C4-2B (cell line): ENCODE data around the gene CASP8.
"Not testable (repeated sequence)": the region's sequence is repeated elsewhere in the genome, so short reads cannot be mapped to it uniquely, and the experiment has no call there.

ENCODE experiments used
- H3K27ac ChIP-seq: fragments of 450-650 bp; 2 replicates; pipeline ENCODE4 v1.5.1; 2017
- ZFX ChIP-seq: fragments of 450-650 bp; IDR thresholded peaks from 2 replicates; pipeline ENCODE4 v1.6.1; 2017
- TF ChIP-seq, protein P1 (sequence below): fragments of 450-650 bp; conservative IDR thresholded peaks from 2 replicates; pipeline ENCODE4 v1.5.1; 2017; ENCODE audit warnings: mild to moderate bottlenecking

CASP8 gene

DNA sequence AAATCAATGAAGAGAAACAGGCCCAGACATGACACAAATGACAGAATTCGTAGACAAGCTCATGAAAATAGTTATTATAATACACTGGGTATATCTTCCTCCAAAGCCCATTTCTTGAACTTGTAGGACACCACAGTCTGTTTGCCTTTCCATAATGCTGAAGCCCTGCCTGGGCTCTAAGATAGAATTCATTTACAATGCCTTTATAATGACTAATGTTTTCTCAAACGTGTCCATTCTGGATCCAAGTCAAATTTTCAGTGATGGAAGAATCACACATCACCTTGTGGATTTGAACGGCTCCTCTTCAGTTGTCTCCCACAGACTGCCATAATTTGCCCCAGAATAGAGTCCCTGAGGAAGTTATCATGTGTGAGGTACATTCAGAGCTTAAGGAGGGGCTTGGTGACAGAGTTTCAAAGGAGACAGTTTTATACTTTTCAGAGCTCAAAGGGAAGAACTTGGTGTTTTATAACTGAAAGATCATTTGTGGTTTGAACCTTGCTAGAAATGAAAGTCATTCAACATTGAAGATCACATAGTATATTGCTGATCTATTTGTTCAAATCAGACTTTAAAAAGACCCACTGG is 38.2 kb downstream of the CASP8 start:
- H3K27ac ChIP-seq: no peak overlapping the region
- no peak for TF ChIP-seq ZFX
- TF ChIP-seq, protein P1, sequence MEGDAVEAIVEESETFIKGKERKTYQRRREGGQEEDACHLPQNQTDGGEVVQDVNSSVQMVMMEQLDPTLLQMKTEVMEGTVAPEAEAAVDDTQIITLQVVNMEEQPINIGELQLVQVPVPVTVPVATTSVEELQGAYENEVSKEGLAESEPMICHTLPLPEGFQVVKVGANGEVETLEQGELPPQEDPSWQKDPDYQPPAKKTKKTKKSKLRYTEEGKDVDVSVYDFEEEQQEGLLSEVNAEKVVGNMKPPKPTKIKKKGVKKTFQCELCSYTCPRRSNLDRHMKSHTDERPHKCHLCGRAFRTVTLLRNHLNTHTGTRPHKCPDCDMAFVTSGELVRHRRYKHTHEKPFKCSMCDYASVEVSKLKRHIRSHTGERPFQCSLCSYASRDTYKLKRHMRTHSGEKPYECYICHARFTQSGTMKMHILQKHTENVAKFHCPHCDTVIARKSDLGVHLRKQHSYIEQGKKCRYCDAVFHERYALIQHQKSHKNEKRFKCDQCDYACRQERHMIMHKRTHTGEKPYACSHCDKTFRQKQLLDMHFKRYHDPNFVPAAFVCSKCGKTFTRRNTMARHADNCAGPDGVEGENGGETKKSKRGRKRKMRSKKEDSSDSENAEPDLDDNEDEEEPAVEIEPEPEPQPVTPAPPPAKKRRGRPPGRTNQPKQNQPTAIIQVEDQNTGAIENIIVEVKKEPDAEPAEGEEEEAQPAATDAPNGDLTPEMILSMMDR: no peak

DNA sequence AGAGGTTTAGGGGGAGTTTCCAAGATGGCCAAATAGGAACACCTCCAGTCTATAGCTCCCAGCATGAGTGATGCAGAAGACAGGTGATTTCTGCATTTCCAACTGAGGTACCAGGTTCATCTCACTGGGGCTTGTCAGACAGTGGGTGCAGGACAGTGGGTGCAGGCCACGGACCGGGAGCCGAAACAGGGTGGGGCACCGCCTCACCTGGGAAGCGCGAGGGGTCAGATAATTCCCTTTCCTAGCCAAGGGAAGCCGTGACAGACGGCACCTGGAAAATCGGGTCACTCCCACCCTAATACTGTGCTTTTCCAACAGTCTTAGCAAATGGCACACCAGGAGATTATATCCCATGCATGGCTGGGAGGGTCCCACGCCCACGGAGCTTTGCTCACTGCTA is 39.6 kb downstream of the CASP8 start:
- H3K27ac ChIP-seq: not testable (repeated sequence)

DNA sequence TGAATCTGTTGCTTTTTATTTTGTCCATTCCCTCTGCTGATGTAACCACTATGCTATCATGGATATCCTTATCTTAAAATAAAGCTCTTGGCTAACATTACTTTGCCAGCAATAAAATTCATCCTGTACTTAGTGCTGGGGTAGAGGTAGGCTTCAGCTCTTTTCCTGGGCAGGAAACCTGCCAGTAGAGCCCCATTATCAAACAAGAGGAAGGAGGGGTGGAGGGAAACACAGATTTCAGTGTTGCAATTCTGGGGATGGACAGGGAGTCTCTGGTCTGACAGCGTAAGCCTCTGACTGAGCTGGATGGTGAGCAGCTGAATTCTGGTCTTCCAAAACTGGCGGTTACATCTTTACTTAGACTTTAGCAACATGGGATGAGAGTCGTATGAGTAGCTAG is 47.5 kb downstream of the CASP8 start:
- no peak overlapping the region for H3K27ac ChIP-seq
- TF ChIP-seq, protein P1: no peak
- no peak for TF ChIP-seq ZFX

DNA sequence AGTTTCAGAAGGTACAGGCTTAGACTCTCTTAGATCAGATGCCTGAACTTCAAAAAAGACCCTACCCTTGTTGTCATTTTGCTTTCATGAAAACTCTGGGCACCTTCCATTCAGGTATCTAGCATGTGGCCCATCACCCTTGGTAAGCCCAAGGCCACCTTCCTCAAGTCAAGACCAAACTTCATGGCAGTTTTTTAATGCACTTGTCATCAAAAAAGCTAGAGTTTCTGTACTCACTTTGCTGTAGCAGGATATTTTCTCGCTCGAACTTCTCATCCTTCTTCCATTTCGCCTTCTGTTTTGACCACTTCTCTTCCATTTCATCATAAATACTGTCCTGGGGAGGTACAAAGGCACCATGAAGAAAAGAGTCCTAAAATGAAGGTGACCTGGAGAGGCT is 48.6 kb downstream of the CASP8 start:
- no peak overlapping the region for H3K27ac ChIP-seq
- TF ChIP-seq ZFX: no peak

DNA sequence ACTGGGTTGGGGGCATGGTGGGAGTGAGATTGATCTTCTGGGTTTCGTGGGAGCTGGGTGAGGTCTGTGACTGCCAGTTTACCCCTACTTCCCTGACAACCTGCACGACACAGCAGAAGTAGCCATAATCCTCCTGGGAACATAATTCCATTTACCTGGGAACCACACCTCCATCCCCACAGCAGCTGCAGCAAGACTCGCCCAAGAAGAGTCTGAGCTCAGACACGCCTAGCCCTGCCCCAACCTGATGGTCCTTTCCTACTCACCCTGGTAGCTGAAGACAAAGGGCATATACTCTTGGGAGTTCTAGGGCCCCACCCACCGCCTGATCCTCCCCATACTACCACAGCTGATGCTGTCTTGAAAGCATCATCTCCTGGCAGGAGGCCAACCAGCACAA is 53.0 kb downstream of the CASP8 start:
- no peak overlapping the region for H3K27ac ChIP-seq
- TF ChIP-seq, protein P1: no peak
- TF ChIP-seq ZFX: no peak

DNA sequence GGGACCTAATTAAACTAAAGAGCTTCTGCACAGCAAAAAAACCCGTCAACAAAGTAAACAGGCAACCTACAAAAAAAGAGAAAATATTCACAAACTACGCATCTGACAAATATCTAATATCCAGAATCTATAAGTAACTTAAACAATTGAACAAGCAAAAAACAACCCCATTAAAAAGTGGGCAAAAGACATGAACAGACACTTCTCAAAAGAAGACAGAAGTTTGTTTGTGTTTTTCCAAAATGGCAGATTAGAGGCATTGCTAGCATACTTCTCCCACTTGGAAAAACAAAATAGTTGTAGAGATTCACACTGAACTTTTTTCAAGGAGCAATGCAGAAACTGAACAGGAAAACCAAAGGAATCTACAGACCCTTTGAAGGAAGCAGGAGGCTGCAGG is 59.2 kb downstream of the CASP8 start:
- TF ChIP-seq, protein P1: no peak
- no peak for TF ChIP-seq ZFX
- no peak overlapping the region for H3K27ac ChIP-seq

DNA sequence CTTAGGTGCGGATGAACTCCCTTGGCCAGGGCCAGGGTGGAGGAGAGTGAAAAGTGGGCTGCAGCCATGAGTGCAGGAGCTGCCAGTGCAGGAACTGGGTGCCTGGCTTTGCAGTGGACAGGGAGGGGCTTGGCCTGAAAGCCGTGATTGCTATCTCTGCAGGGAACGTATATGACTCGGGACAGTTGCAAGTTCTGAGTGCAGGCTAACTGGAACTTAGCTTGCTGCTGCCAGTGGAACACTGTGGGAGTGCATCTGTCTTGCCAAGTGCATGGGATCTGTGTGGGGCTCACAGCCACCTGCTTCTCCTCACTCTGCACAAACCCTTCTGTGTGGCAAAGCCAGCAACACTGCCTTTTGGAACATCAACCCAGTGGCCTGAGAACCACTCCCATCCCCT is 59.9 kb downstream of the CASP8 start:
- no peak overlapping the region for H3K27ac ChIP-seq
- TF ChIP-seq, protein P1: no peak
- TF ChIP-seq ZFX: no peak

DNA sequence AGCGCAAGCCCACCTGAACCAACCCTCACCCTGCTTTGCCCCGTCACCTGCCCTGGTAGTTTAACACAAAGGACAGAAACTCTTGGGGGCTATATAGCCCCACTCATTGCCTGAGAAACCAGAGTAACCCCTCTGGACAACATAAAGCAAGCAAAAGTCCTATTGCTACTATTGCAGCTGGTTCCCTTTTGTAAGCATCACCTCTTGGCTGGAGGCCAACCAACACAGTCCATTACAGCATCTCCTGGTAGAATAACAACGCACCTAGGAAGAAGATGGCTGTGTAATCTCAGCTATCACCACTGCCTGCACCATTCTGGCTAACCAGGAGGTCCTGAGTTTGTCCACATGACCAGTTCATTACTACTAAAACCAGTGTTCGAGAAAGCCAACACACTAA is 60.4 kb downstream of the CASP8 start:
- TF ChIP-seq, protein P1: no peak
- TF ChIP-seq ZFX: no peak
- no peak overlapping the region for H3K27ac ChIP-seq

DNA sequence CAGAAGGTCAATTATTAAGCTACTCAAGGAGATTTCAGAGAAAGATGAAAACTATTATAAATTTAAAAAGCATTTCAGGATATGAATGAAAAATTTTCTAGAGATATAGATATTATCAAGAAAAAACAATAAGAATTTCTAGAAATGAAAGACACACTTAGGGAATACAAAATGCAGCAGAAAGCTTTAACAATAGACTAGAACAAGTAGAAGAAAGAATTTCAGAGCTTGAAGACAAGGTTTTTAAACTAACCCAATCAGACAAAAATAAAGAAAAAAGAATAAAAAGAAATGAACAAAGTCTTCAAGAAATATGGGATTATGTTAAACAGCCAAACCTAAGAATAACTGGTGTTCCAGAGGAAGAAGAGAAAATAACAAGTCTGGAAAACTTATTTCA is 62.4 kb downstream of the CASP8 start:
- no peak for TF ChIP-seq ZFX
- TF ChIP-seq, protein P1: no peak
- no peak overlapping the region for H3K27ac ChIP-seq
